A549 (cell line): Measurements from ENCODE around the gene CMIP. TPM values are rescaled to one million over a fixed set of nuclear protein-coding genes. Genes with fewer than 3 reads are reported as not detected.

Experiments used
- ATAC-seq, 2 experiments: fragments of 200-7000 bp in 1 of 2; fragments of >200 bp in 1 of 2; cut with Nextera tagmentation in 1 of 2; cut with Tn5 transposase in 1 of 2; 3 replicates each; pipeline versions ENCODE4 v1.8.0 to v1.9.1; 2018 to 2020; ENCODE audit warnings: mild to moderate bottlenecking in 1 of 2, moderate library complexity in 1 of 2
- CTCF ChIA-PET: fragments of 300-600 bp; sonication (Branson Sonifier 250); formaldehyde crosslinking; extraction: SDS; loops from one replicate; lab custom pipeline; 2021; ENCODE audit warnings: antibody characterized with exemption, inconsistent platforms; lab: Yijun Ruan, JAX
- POLR2A ChIA-PET: fragments of 350-600 bp; formaldehyde crosslinking; extraction: SDS; loops from one replicate; lab custom pipeline; 2021; ENCODE audit warnings: antibody characterized with exemption, inconsistent platforms; lab: Yijun Ruan, JAX
- DNase-seq, 2 experiments: peaks; one replicate each; pipeline versions ENCODE4 v3.0.0 to v3.0.0-alpha.2; 2011 to 2016; ENCODE audit warnings: low read depth in 1 of 2, low spot score in 1 of 2
- FAIRE-seq: peaks from 2 replicates; lab custom pipeline; 2011; peaks lifted over from hg19 to GRCh38; lab: Jason Lieb, UNC
- H3K27ac ChIP-seq, 2 experiments: fragments of >200 bp; sonication (Bioruptor Twin); formaldehyde crosslinking; 3 replicates each; pipeline ENCODE4 v1.5.1; 2016 to 2017
- H3K4me1 ChIP-seq: fragments of >200 bp; sonication (Bioruptor Twin); formaldehyde crosslinking; 3 replicates; pipeline ENCODE4 v1.6.1; 2016
- H3K4me2 ChIP-seq: fragments of >200 bp; sonication (Bioruptor Twin); formaldehyde crosslinking; 3 replicates; pipeline ENCODE4 v1.6.1; 2016
- H3K4me3 ChIP-seq: fragments of >200 bp; sonication (Bioruptor Twin); formaldehyde crosslinking; 3 replicates; pipeline ENCODE4 v1.5.1; 2016
- H3K9me3 ChIP-seq: fragments of >200 bp; sonication (Bioruptor Twin); formaldehyde crosslinking; 3 replicates; pipeline ENCODE4 v1.6.1; 2016
- ATOH8 ChIP-seq: fragments of 250-450 bp; sonication (Bioruptor Pico); IDR thresholded peaks from 2 replicates; pipeline ENCODE4 v1.5.0; 2020; ENCODE audit warnings: low read depth, mild to moderate bottlenecking, moderate library complexity
- BHLHE40 ChIP-seq: IDR thresholded peaks from 2 replicates; pipeline ENCODE4 v1.6.1; 2012; ENCODE audit warnings: low read depth, low read length, inconsistent platforms
- CBX2 ChIP-seq: fragments of 200-600 bp; sonication (generic); IDR thresholded peaks from 2 replicates; pipeline ENCODE4 v1.6.1; 2016; ENCODE audit warnings: low read depth, mild to moderate bottlenecking, borderline replicate concordance
- CEBPB ChIP-seq, 2 experiments: fragments of >200 bp in 1 of 2; sonication (Bioruptor Twin) in 1 of 2; formaldehyde crosslinking in 1 of 2; IDR thresholded peaks; 2 replicates each; pipeline ENCODE4 v1.6.1; 2012 to 2016
- E2F6 ChIP-seq: IDR thresholded peaks from 2 replicates; pipeline ENCODE4 v1.6.1; 2012; ENCODE audit warnings: low read depth, borderline replicate concordance
- EHF ChIP-seq: fragments of 250-450 bp; sonication (Bioruptor Pico); IDR thresholded peaks from 2 replicates; pipeline ENCODE4 v1.5.0; 2020; ENCODE audit warnings: mild to moderate bottlenecking
- EP300 ChIP-seq, 2 experiments: fragments of >200 bp; sonication (Bioruptor Twin); formaldehyde crosslinking; IDR thresholded peaks; 2 replicates in 1 of 2; 3 replicates in 1 of 2; pipeline ENCODE4 v1.6.1; 2016 to 2017
- FOSL2 ChIP-seq, 2 experiments: fragments of 450-650 bp in 1 of 2; fragments of >200 bp in 1 of 2; sonication (Bioruptor Twin) in 1 of 2; formaldehyde crosslinking; IDR thresholded peaks; 2 replicates each; pipeline versions ENCODE4 v1.5.0 to v1.6.1; 2016 to 2020; ENCODE audit warnings: mild to moderate bottlenecking in 1 of 2, moderate library complexity in 1 of 2
- FOXS1 ChIP-seq: fragments of 250-450 bp; sonication (Bioruptor Pico); IDR thresholded peaks from 2 replicates; pipeline ENCODE4 v1.5.0; 2020; ENCODE audit warnings: mild to moderate bottlenecking, moderate library complexity
- HDAC2 ChIP-seq: fragments of 200-600 bp; sonication (generic); IDR thresholded peaks from 2 replicates; pipeline ENCODE4 v1.6.1; 2016
- HEYL ChIP-seq: fragments of 250-450 bp; sonication (Bioruptor Pico); IDR thresholded peaks from 2 replicates; pipeline ENCODE4 v1.8.0; 2021; ENCODE audit warnings: mild to moderate bottlenecking, moderate library complexity
- HMGXB4 ChIP-seq: fragments of 250-450 bp; sonication (Bioruptor Pico); IDR thresholded peaks from 2 replicates; pipeline ENCODE4 v1.5.0; 2021; ENCODE audit warnings: mild to moderate bottlenecking, moderate library complexity, borderline replicate concordance
- HOXB13 ChIP-seq: fragments of 250-450 bp; sonication (Bioruptor Pico); IDR thresholded peaks from 2 replicates; pipeline ENCODE4 v1.5.0; 2020; ENCODE audit warnings: low read depth, mild to moderate bottlenecking, moderate library complexity
- JUNB ChIP-seq: fragments of >200 bp; sonication (Bioruptor Twin); formaldehyde crosslinking; IDR thresholded peaks from 2 replicates; pipeline ENCODE4 v1.6.1; 2016
- MAFK ChIP-seq: fragments of 450-650 bp; IDR thresholded peaks from 2 replicates; pipeline ENCODE4 v1.6.1; 2014; ENCODE audit not compliant: partially characterized antibody
- MAZ ChIP-seq: fragments of 150-350 bp; IDR thresholded peaks from 2 replicates; pipeline ENCODE4 v1.6.1; 2014; ENCODE audit warnings: antibody characterized with exemption, low read depth, low read length, borderline replicate concordance
- POLR2A ChIP-seq: IDR thresholded peaks from 2 replicates; pipeline ENCODE4 v1.6.1; 2012; ENCODE audit warnings: mild to moderate bottlenecking, low read length
- RARB ChIP-seq: fragments of 250-450 bp; sonication (Bioruptor Pico); IDR thresholded peaks from 2 replicates; pipeline ENCODE4 v1.8.0; 2021; ENCODE audit warnings: mild to moderate bottlenecking, moderate library complexity
- ZC3H11A ChIP-seq: fragments of 450-650 bp; IDR thresholded peaks from 2 replicates; pipeline ENCODE4 v1.6.1; 2014; ENCODE audit warnings: antibody characterized with exemption, mild to moderate bottlenecking
- ZFP36 ChIP-seq: fragments of 450-650 bp; IDR thresholded peaks from 2 replicates; pipeline ENCODE4 v1.6.1; 2014; ENCODE audit warnings: borderline replicate concordance; ENCODE audit not compliant: partially characterized antibody
- WGBS: methylation state at CpG from one replicate; pipeline ENCODE4 v1.1.6; 2017; ENCODE audit errors: missing lambda C conversion rate; 5-methylcytosine and 5-hydroxymethylcytosine counted together
- polyA plus RNA-seq, 4 experiments: library from polyadenylated mRNA; depleted of rRNA in 3 of 4; stranded (reverse); fragments of >200 nt; fragmentation: RNase III in 1 of 4; extraction: RNeasy Plus Mini Kit Qiagen cat#74134 plus additional on column Dnase treatment in 1 of 4; gene quantifications; 2 replicates in 3 of 4; 3 replicates in 1 of 4; pipeline ENCODE4 v1.2.3, GENCODE V29; 2011 to 2017
- TF ChIP-seq, protein P1 (sequence below): fragments of 150-350 bp; IDR thresholded peaks from 2 replicates; pipeline ENCODE4 v1.6.1; 2014; ENCODE audit warnings: low read depth, mild to moderate bottlenecking, low read length
- TF ChIP-seq, protein P2 (sequence below): fragments of >200 bp; sonication (Bioruptor Twin); formaldehyde crosslinking; IDR thresholded peaks from 2 replicates; pipeline ENCODE4 v1.6.1; 2016

The CMIP gene
- polyA plus RNA-seq, 2 of the 4 experiments (the other 2 are of a cell fraction) = 21.6 to 125 TPM

- no peak for ATAC-seq
- Histone ChIP-seq H3K27ac (peak overlapping the region in 1 of 2 experiments; percentile 80; a peak in 1 of 6 replicates), H3K4me2 (peak overlapping the region; percentile 25; the same call in 1 of the 3 replicates), H3K4me1 (peaks cover 94% of the 10 kb centered on the region), H3K9me3 (no peaks in the 10 kb centered on the region), H3K4me3 (no peak overlapping the region)
- ChIA-PET CTCF (interaction anchor here (0.9 kb wide), 1 partner anchor 155 kb away, joined by 3 read pairs; no protein-coding TSS in a partner anchor), POLR2A (no interaction called here)
- no peak for DNase-seq
- TF ChIP-seq CEBPB (IDR thresholded peaks at IDR 0.05) (no peak), ATOH8 (CRISPR knock-in tag) (no peak), EHF (no peak), JUNB (no peak), HMGXB4 (no peak), ZFP36 (no peak), POLR2A (no peak)
- WGBS = 85% methylated on average over 8 of the region's 8 CpGs
- no peak for FAIRE-seq
Observed at GRCh38 chr16:81541314-81541713, 96.7 kb downstream of the CMIP start.

DNA sequence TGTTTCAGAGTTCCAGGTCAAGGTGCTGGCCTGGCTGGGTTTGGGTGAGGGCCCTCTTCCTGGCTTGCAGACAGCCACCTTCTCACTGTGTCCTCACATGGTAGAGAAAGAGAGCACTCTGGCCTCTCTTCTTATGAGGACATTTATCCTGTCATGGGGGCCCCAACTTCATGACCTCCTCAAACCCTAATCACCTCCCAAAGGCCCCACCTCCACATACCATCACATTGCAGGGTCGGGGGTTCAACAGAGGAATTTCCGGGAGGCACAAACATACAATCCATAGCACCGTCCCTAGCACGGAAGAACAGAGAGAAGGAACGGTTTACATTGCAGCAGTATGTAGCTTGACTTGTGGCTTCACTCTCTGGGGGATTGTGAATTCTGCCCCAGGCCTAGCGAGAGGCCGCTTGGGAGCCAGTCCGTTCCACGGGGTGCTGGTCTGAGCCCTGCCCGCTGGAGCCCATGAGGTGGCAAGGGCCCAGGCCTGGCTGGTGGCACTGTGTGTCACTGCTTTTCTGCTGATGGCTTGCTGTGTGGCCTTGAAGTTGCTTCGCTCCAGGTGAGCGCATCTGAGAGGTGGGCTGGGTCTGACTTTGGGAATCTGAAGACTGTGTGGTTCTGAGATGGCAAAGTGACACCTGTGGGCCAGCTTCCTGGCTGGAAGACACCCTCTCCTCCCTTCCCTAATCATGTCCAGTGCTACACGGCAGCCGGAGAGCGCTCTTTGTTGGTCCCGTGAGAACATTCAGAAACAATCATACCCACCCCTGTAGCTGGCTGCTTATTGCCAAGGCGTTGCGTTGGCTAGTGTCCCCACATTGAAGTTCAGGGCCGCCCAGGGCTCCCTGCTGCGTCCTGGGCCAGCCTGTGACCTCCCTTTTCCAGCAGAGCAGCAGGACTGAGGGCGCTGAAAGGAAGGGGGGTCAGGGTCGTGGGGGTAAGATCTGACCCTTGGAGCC is 98.3 kb downstream of the CMIP start:
- ChIA-PET CTCF (no interaction called here), POLR2A (no interaction called here)
- H3K4me3 ChIP-seq = no peak overlapping the region
- H3K4me2 ChIP-seq = peak overlapping the region; percentile 29
- peak overlapping the region; percentile 17 to 80; a peak in 5 of 6 replicates for H3K27ac ChIP-seq
- 84% methylated on average over 17 of the region's 22 CpGs for WGBS
- FAIRE-seq = no peak
- TF ChIP-seq FOXS1 (CRISPR knock-in tag) (no peak), E2F6 (no peak), MAZ (no peak), HDAC2 (no peak), HEYL (CRISPR knock-in tag) (no peak), BHLHE40 (no peak), EP300 (IDR thresholded peaks at IDR 0.05) (no peak), HOXB13 (no peak), MAFK (no peak), POLR2A (no peak), FOSL2 (IDR thresholded peaks at IDR 0.05) (no peak), FOSL2 (CRISPR knock-in tag; IDR thresholded peaks at IDR 0.05) (no peak), ZC3H11A (no peak), CBX2 (no peak), RARB (CRISPR knock-in tag) (no peak)
- TF ChIP-seq, protein P1, sequence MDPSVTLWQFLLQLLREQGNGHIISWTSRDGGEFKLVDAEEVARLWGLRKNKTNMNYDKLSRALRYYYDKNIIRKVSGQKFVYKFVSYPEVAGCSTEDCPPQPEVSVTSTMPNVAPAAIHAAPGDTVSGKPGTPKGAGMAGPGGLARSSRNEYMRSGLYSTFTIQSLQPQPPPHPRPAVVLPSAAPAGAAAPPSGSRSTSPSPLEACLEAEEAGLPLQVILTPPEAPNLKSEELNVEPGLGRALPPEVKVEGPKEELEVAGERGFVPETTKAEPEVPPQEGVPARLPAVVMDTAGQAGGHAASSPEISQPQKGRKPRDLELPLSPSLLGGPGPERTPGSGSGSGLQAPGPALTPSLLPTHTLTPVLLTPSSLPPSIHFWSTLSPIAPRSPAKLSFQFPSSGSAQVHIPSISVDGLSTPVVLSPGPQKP = no peak
- TF ChIP-seq, protein P2, sequence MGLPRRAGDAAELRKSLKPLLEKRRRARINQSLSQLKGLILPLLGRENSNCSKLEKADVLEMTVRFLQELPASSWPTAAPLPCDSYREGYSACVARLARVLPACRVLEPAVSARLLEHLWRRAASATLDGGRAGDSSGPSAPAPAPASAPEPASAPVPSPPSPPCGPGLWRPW = no peak
- peaks cover 100% of the 10 kb centered on the region for H3K4me1 ChIP-seq
- no peaks in the 10 kb centered on the region for H3K9me3 ChIP-seq
- DNase-seq = no peak
- ATAC-seq = peak in 1 of 2 experiments; percentile 4; a peak in 2 of 6 replicates
